WTC11 (cell line): ENCODE data around the gene DCUN1D3. TPM values are rescaled to one million over a fixed set of nuclear protein-coding genes. Genes with fewer than 3 reads are reported as not detected.
"Not testable (repeated sequence)": the region's sequence is repeated elsewhere in the genome, so short reads cannot be mapped to it uniquely, and the experiment has no call there.

ENCODE experiments used
- ATAC-seq: fragments of 200-7000 bp; cut with Tn5 transposase; 2 replicates; pipeline ENCODE4 v1.10.0; 2021; ENCODE audit warnings: mild to moderate bottlenecking, moderate library complexity
- CTCF ChIA-PET: fragments of 300-600 bp; sonication (Branson Sonifier 250); formaldehyde crosslinking; loops from one replicate; lab custom pipeline; 2021; ENCODE audit warnings: antibody characterized with exemption; lab: Charles Lee
- POLR2A ChIA-PET: fragments of 350-600 bp; sonication (Branson Sonifier 250); formaldehyde crosslinking; loops from one replicate; lab custom pipeline; 2021; ENCODE audit warnings: antibody characterized with exemption; lab: Charles Lee
- DNase-seq: peaks from one replicate; pipeline ENCODE4 v3.0.0; 2021; ENCODE audit warnings: low spot score
- H3K27ac Mint-ChIP-seq: 2 replicates; pipeline ENCODE4 v1.8.0; 2021; ENCODE audit warnings: mixed read lengths
- H3K27me3 Mint-ChIP-seq: 2 replicates; pipeline ENCODE4 v1.8.0; 2021; ENCODE audit warnings: low read depth, mild to moderate bottlenecking, moderate library complexity, mixed read lengths
- H3K36me3 Mint-ChIP-seq: 2 replicates; pipeline ENCODE4 v1.8.0; 2021; ENCODE audit warnings: mixed read lengths
- H3K4me1 Mint-ChIP-seq: 2 replicates; pipeline ENCODE4 v1.8.0; 2022; ENCODE audit warnings: mixed read lengths
- H3K4me3 Mint-ChIP-seq: 2 replicates; pipeline ENCODE4 v1.8.0; 2021; ENCODE audit warnings: mild to moderate bottlenecking, moderate library complexity, mixed read lengths
- H3K9me3 Mint-ChIP-seq: 2 replicates; pipeline ENCODE4 v1.8.0; 2021; ENCODE audit warnings: mixed read lengths
- ATF3 ChIP-seq: sonication (generic); formaldehyde crosslinking; conservative IDR thresholded peaks from 2 replicates; pipeline ENCODE4 v1.8.1; 2022; ENCODE audit warnings: mild to moderate bottlenecking, missing genetic modification reagents
- CREB1 ChIP-seq: sonication (generic); formaldehyde crosslinking; IDR thresholded peaks from 2 replicates; pipeline ENCODE4 v1.8.0; 2023; ENCODE audit warnings: mild to moderate bottlenecking, missing genetic modification reagents
- FOXJ3 ChIP-seq: sonication (generic); formaldehyde crosslinking; IDR thresholded peaks from 2 replicates; pipeline ENCODE4 v1.9.0; 2021; ENCODE audit warnings: missing genetic modification reagents, mild to moderate bottlenecking, borderline replicate concordance
- HMGA2 ChIP-seq: fragments of 250-450 bp; sonication (Bioruptor Pico); IDR thresholded peaks from 2 replicates; pipeline ENCODE4 v1.4.0; 2021; ENCODE audit warnings: mild to moderate bottlenecking, moderate library complexity
- MLX ChIP-seq: sonication (generic); formaldehyde crosslinking; IDR thresholded peaks from 2 replicates; pipeline ENCODE4 v1.8.1; 2023; ENCODE audit warnings: mild to moderate bottlenecking, missing genetic modification reagents, moderate library complexity
- NFYB ChIP-seq: sonication (generic); formaldehyde crosslinking; conservative IDR thresholded peaks from 2 replicates; pipeline ENCODE4 v1.8.0; 2022; ENCODE audit warnings: low read depth, missing genetic modification reagents
- NR2C2 ChIP-seq: sonication (generic); formaldehyde crosslinking; IDR thresholded peaks from 2 replicates; pipeline ENCODE4 v1.8.0; 2022; ENCODE audit warnings: mild to moderate bottlenecking, missing genetic modification reagents
- OVOL2 ChIP-seq: fragments of 250-450 bp; sonication (Bioruptor Pico); IDR thresholded peaks from 2 replicates; pipeline ENCODE4 v1.9.0; 2021; ENCODE audit warnings: mild to moderate bottlenecking, borderline replicate concordance
- TP53 ChIP-seq: sonication (generic); formaldehyde crosslinking; IDR thresholded peaks from 2 replicates; pipeline ENCODE4 v1.8.1; 2023; ENCODE audit warnings: mild to moderate bottlenecking, missing genetic modification reagents
- ZNF219 ChIP-seq: sonication (generic); formaldehyde crosslinking; IDR thresholded peaks from 2 replicates; pipeline ENCODE4 v1.8.0; 2023; ENCODE audit warnings: missing genetic modification reagents, mild to moderate bottlenecking, borderline replicate concordance
- ZNF396 ChIP-seq: fragments of 250-450 bp; sonication (Bioruptor Pico); IDR thresholded peaks from 2 replicates; pipeline ENCODE4 v1.8.0; 2021; ENCODE audit warnings: mild to moderate bottlenecking, moderate library complexity, borderline replicate concordance
- ZNF512 ChIP-seq: sonication (generic); formaldehyde crosslinking; IDR thresholded peaks from 2 replicates; pipeline ENCODE4 v1.8.1; 2022; ENCODE audit warnings: missing genetic modification reagents, borderline replicate concordance
- ZNF532 ChIP-seq: fragments of 250-450 bp; sonication (Bioruptor Pico); IDR thresholded peaks from 2 replicates; pipeline ENCODE4 v1.9.0; 2021; ENCODE audit warnings: mild to moderate bottlenecking, borderline replicate concordance
- ZSCAN18 ChIP-seq: fragments of 250-450 bp; sonication (Bioruptor Pico); IDR thresholded peaks from 2 replicates; pipeline ENCODE4 v2.1.2; 2022; ENCODE audit warnings: mild to moderate bottlenecking, moderate library complexity
- total RNA-seq: library from RNA; stranded (reverse); gene quantifications from 3 replicates; pipeline ENCODE4 v1.2.3, GENCODE V29; 2021
- TF ChIP-seq, protein P1 (sequence below): sonication (generic); formaldehyde crosslinking; IDR thresholded peaks from 2 replicates; pipeline ENCODE4 v1.8.0; 2023; ENCODE audit warnings: missing genetic modification reagents, mild to moderate bottlenecking, borderline replicate concordance

DCUN1D3 gene
- total RNA-seq, 1 experiment from 2014 or later = 14.7 TPM

- TF ChIP-seq ZNF512 (CRISPR knock-in tag) = no peak
Observed at GRCh38 chr16:20862162-20862960, 37.8 kb downstream of the DCUN1D3 start (continued).

DNA sequence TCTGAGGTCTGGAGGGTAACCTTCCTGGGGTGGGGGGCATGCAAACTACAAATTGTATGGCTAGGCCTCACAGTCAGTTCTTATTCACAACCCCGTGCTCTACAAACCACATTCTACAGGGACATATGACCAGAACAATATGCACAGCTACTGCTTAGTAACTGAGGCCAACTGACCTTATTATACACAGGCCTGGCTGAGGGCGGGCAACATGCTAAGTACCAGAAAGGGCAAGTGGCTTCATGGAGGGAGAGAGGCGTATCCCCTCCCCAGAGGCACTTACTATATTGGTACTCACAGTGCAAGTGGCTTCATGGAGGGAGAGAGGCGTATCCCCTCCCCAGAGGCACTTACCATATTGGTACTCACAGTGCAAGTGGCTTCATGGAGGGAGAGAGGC is 39.2 kb downstream of the DCUN1D3 start:
- H3K4me3 Mint-ChIP-seq, DNase-seq, H3K9me3 Mint-ChIP-seq, H3K27me3 Mint-ChIP-seq, POLR2A ChIA-PET, ATAC-seq: not testable (repeated sequence)
- Mint-ChIP-seq H3K36me3 (peaks cover 21% of the 10 kb centered on the region), H3K27ac (peak overlapping the region; percentile 94), H3K4me1 (peaks cover 48% of the 10 kb centered on the region)
- CTCF ChIA-PET = interaction anchor here (1.2 kb wide), 1 partner anchor 10 kb away, joined by 4 read pairs; no protein-coding TSS in a partner anchor

GRCh38 chr16:20860361-20860760 is 39.8 kb downstream of the DCUN1D3 start:
- CTCF ChIA-PET = interaction anchor here (1.2 kb wide), 1 partner anchor 10 kb away, joined by 4 read pairs; no protein-coding TSS in a partner anchor
- Mint-ChIP-seq H3K36me3 (peaks cover 21% of the 10 kb centered on the region), H3K27me3 (no peaks in the 10 kb centered on the region), H3K4me1 (peaks cover 45% of the 10 kb centered on the region), H3K4me3 (no peak overlapping the region), H3K9me3 (peaks cover 5% of the 10 kb centered on the region), H3K27ac (peak overlapping the region; percentile 94)
- TF ChIP-seq NR2C2 (CRISPR knock-in tag) (no peak), HMGA2 (no peak), ZNF396 (CRISPR knock-in tag) (no peak), ZNF532 (CRISPR knock-in tag) (no peak), OVOL2 (CRISPR knock-in tag) (no peak), FOXJ3 (CRISPR knock-in tag) (no peak), ATF3 (CRISPR knock-in tag) (no peak), ZNF219 (CRISPR knock-in tag) (no peak)
- POLR2A ChIA-PET = no interaction called here
- ATAC-seq = no peak
- DNase-seq = no peak

- peaks cover 20% of the 10 kb centered on the region for H3K36me3 Mint-ChIP-seq
- H3K4me1 Mint-ChIP-seq = peaks cover 49% of the 10 kb centered on the region
- no peak for DNase-seq
- H3K4me3 Mint-ChIP-seq = no peak overlapping the region; the same call in 1 of the 2 replicates
- CTCF ChIA-PET = no interaction called here
- no peaks in the 10 kb centered on the region for H3K27me3 Mint-ChIP-seq
- H3K27ac Mint-ChIP-seq = peak overlapping the region; percentile 94
- POLR2A ChIA-PET = no interaction called here
- H3K9me3 Mint-ChIP-seq = peaks cover 3% of the 10 kb centered on the region
- peak; percentile 58 for ATAC-seq
- TF ChIP-seq NFYB (CRISPR knock-in tag) (no peak), CREB1 (CRISPR knock-in tag) (no peak), MLX (CRISPR knock-in tag) (no peak), ZSCAN18 (CRISPR knock-in tag) (no peak), TP53 (CRISPR knock-in tag) (no peak)
- TF ChIP-seq, protein P1, sequence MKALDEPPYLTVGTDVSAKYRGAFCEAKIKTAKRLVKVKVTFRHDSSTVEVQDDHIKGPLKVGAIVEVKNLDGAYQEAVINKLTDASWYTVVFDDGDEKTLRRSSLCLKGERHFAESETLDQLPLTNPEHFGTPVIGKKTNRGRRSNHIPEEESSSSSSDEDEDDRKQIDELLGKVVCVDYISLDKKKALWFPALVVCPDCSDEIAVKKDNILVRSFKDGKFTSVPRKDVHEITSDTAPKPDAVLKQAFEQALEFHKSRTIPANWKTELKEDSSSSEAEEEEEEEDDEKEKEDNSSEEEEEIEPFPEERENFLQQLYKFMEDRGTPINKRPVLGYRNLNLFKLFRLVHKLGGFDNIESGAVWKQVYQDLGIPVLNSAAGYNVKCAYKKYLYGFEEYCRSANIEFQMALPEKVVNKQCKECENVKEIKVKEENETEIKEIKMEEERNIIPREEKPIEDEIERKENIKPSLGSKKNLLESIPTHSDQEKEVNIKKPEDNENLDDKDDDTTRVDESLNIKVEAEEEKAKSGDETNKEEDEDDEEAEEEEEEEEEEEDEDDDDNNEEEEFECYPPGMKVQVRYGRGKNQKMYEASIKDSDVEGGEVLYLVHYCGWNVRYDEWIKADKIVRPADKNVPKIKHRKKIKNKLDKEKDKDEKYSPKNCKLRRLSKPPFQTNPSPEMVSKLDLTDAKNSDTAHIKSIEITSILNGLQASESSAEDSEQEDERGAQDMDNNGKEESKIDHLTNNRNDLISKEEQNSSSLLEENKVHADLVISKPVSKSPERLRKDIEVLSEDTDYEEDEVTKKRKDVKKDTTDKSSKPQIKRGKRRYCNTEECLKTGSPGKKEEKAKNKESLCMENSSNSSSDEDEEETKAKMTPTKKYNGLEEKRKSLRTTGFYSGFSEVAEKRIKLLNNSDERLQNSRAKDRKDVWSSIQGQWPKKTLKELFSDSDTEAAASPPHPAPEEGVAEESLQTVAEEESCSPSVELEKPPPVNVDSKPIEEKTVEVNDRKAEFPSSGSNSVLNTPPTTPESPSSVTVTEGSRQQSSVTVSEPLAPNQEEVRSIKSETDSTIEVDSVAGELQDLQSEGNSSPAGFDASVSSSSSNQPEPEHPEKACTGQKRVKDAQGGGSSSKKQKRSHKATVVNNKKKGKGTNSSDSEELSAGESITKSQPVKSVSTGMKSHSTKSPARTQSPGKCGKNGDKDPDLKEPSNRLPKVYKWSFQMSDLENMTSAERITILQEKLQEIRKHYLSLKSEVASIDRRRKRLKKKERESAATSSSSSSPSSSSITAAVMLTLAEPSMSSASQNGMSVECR (CRISPR knock-in tag) = no peak
Observed at GRCh38 chr16:20859699-20860098, 40.5 kb downstream of the DCUN1D3 start.
